ENCODE data around the gene GPS1.

Gene GPS1

DNA sequence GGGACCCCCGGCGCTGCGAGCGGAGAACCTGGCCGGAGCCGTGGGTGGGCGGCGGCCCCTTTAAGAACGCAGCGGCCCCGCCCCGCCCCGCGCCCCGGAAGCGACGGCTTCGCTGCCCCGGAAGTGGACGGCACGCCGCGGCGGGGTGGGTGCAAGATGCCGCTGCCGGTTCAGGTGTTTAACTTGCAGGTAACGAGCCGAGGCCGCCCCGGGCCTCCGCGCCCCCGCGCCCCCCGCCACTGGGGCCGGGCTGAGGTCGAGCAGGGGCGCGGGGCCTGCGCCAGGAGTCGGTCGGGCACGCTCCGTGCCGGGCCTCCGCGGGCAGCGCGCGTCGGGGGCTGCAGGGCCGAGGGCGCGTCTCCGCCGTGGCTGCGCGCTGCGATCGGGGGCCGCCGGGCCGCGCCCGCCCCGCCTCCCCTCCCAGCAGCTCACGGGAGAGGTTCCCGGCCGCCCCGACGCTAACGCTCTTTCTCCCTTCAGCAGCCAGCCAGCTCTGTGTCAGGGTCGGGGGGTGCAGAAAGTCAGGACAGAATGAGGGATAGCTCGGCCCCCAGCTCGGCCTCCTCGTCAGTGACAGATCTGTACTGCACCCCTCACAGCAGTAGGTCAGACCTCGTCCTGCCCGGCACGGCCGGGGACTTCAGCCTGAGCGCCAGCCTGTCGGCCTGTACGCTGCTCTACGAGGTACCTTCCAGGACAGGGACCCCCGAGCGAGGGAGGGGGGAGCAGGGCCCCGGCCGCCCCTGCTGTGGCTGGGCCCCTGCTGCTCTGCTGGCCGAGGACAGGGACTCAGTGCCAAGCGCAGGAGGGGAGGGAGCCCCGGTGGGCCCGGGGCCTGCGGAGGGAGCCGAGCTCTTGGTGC is at the start of gene GPS1, which contains the start of gene RFNG:
TSS of gene GPS1 (plus strand) at position 123 of the 862 bp plus-strand sequence. CDS start at position 157, 34 bp downstream.
TSS of gene RFNG (minus strand) at position 36 of the 862 bp plus-strand sequence. CDS start 45 bp downstream, outside the sequence.
- TF ChIP-seq GATA2 (IDR thresholded peaks at IDR 0.05; ENCODE audit: low read depth, low read length): no peak
- TF ChIP-seq GATA3 (IDR thresholded peaks at IDR 0.05; ENCODE audit: low read depth, low read length): no peak

GRCh38 chr17:82003411-82004381 is 48.0 kb upstream of the GPS1 start:
- TF ChIP-seq GATA2 (IDR thresholded peaks at IDR 0.05; ENCODE audit: low read depth, low read length) (no peak), GATA3 (IDR thresholded peaks at IDR 0.05; ENCODE audit: low read depth, low read length) (no peak)

DNA sequence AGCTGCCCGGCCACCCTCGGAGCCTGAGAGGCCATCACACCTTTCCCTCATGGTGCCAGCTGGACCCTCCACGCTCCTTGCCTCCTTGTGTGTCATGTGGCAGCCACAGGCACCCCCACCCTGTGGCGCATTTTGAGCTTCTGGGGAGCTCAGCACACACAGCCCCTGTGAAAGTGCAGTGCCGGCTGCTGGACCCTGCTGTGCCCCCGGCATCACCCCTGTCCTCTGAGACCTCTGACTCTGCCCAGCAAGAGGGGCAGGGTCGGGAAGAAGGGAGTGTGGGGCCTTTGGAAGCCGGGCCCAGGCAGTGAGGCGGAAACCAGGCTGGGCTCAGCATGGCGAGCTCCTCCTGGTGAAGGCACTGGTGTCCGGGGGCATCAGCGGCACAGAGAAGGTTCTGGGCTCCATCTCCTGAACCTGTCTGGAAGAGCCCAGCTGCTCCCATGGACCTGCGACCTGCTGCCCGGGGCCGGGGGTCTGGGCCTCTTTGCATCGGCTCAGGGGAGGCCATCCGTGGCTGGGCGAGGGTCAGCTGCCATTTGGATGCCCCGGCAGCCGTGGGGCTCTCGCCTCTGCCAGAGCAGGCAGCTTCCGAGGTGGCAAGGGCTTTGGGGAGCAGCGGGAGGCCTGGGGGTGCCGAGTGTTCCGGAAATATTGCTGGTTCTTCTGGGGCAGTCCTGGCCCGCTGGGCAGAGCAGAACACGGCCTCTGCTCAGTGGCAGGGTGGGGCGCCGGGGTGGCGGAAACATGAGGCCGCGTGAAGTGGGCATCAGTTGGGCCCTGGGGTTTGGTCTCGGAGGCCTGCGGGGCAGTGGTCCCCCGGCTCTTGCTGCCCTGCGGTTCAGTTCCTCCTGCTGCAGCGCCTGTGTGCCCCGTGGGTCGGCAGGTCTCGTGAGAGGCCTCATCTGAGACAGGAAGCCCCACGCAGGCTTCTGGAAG is 46.9 kb upstream of the GPS1 start:
- TF ChIP-seq GATA3 (IDR thresholded peaks at IDR 0.05; ENCODE audit: low read depth, low read length) (no peak), GATA2 (IDR thresholded peaks at IDR 0.05; ENCODE audit: low read depth, low read length) (no peak)

DNA sequence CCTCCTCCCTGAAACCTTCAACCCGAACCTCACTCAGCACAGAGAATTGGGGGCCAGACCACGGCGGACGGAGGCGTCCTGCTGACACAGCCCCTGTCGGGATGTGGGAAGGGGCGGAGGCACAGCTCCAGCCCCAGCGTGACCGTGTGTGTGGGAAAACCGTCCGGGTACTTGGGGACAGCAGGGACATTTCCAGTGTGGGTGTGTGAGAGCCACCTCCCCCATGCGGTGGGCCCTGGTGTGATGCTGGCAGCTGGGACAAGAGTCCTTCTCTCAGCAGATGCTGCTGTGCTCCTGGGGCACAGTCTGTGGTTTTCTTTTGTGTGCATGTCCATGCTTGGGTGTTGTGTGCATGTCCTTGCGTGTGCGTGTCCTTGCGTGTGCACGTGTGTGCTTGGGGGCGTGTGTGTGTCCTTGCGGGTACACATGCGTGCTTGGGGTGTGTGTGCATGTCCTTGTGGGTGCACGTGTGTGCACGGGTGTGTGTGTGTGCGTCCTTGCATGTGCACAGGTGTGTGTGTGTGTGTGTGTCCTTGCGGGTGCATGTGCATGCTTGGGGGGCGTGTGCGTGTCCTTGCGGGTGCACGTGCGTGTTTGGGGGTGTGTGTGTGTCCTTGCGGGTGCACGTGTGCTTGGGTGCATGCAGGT is 45.9 kb upstream of the GPS1 start:
- no peak for TF ChIP-seq GATA3 (IDR thresholded peaks at IDR 0.05; ENCODE audit: low read depth, low read length)
- TF ChIP-seq GATA2 (IDR thresholded peaks at IDR 0.05; ENCODE audit: low read depth, low read length): no peak

DNA sequence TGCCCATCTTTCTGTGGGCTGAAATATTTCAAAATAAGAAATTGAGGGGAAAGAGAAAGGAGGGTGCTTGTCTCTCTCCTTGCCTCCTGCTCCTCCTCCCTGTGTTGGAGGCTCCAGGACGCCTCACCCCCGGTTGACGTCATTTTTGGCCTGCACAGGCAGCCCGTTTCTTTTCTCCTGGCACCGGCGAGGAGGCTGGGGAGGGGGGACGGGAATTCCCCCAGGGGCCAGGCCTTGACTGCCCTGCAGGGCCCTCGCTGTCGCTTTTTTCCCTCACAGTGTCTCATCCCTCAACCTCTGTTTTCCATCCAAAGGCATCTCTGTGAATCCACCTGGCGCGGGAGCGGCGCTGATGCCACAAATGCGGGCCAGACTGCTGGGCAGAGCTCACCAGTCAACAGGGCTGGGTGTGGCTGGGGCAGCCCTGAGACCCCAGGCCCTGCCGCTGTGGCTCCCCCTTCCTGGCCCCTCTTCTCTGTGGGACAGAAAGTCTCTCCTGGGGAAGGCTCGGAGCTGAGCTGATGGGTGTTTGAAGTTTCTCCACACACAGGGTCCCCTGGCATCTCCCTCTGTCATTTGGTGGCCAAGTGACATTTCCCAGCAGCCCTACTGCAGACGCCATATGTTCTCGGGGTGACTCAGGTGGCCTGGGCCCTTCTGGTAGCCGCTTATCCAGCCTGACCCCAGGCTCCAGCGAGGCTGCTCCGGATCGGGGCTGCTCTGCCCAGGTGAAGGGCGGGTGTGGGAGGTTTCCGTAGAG is 45.0 kb upstream of the GPS1 start:
- TF ChIP-seq GATA3 (IDR thresholded peaks at IDR 0.05; ENCODE audit: low read depth, low read length) (no peak), GATA2 (IDR thresholded peaks at IDR 0.05; ENCODE audit: low read depth, low read length) (no peak)

DNA sequence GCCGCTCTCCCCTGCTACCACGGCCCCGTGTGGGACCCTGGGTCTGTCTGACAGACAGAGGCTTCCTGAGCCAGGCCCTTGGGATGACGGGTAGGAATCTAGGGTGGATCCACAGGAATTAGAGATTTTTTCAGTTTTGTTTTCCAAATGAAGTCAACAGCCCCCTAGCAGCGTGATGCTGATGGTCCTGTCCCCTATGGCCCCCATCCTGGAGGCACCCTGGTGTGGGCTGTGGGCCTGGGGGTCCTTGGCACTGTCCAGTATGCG is 44.5 kb upstream of the GPS1 start:
- TF ChIP-seq GATA3 (IDR thresholded peaks at IDR 0.05; ENCODE audit: low read depth, low read length) (no peak), GATA2 (IDR thresholded peaks at IDR 0.05; ENCODE audit: low read depth, low read length) (no peak)

DNA sequence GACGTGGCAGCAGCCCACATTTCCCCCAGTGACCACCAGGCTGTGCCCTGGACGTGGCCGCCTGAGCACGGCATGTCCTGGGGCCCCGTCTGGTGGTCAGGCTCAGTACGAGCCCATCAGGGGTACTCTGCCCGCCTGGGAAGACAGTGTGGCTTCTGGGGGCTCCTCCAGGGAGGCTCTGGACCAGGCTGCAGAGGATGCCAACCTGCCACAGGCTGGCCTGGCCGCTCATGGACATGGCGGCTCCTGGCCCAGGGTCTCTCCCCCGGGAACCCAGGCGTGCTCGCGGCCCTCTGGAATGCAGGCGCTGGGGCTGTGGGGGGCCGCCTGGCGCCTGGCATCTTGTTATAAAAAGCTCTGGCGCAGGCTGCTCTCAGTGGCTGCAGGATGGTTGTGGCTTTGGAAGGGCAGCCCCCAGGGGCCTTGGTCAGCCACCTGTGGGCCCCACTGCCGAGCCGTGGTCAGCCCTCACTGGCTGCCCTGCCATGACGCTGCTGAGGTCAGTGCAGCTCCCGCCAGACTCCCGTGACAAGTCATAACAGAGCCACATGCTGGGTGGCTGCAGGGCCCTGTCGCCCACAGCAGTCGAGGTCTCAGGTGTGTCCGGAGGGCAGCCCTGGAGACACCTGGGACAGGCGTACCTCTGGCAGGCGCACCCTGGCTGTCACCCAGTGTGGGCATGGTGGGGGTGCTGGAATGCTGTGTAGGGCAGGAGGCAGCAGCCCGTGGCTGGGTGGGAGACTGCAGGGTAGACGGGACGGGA is 44.0 kb upstream of the GPS1 start:
- TF ChIP-seq GATA3 (IDR thresholded peaks at IDR 0.05; ENCODE audit: low read depth, low read length): no peak
- no peak for TF ChIP-seq GATA2 (IDR thresholded peaks at IDR 0.05; ENCODE audit: low read depth, low read length)

DNA sequence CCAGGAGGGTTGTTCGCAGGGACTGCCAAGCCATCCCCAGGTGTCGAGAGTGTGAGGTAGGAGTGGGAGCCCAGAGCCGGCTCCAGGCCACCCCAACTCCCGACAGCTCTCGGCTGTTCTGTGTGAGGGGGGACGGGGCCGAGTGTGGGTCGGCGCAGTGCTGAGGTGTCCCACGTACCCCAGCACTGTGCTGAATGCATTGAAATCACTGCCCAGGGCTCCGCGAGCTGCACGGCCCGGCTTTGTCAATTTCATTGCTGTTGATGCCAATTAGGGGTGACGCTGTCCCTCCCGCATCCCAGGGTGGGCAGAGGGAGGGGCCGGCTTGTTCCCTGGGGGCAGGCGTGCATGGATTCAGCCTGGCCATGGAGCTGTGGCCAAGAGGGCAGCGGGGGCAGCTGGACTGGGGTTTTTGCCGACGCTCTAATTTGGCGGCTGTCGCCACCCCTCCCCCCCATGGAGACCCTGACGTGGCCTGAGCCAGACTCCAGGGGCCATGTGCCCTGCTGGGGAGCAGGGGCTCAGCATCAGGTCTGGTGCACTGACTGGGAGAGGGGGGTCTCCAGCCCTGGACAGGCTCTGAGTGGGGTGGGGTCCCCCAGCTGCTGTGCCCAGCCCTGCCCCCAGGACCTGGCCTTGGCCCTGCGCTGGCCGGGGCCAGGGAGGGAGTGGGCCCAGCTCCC is 43.3 kb upstream of the GPS1 start:
- TF ChIP-seq GATA3 (IDR thresholded peaks at IDR 0.05; ENCODE audit: low read depth, low read length) (no peak), GATA2 (IDR thresholded peaks at IDR 0.05; ENCODE audit: low read depth, low read length) (no peak)

GRCh38 chr17:82008941-82009405 is 42.7 kb upstream of the GPS1 start:
- no peak for TF ChIP-seq GATA3 (IDR thresholded peaks at IDR 0.05; ENCODE audit: low read depth, low read length)
- TF ChIP-seq GATA2 (IDR thresholded peaks at IDR 0.05; ENCODE audit: low read depth, low read length): no peak

- TF ChIP-seq GATA3 (IDR thresholded peaks at IDR 0.05; ENCODE audit: low read depth, low read length): no peak
- TF ChIP-seq GATA2 (IDR thresholded peaks at IDR 0.05; ENCODE audit: low read depth, low read length): no peak
Observed at GRCh38 chr17:82009413-82009812, 42.3 kb upstream of the GPS1 start.
